Epithelial cell of proximal tubule (primary cell): ENCODE results near the gene PLOD2. TPM values are rescaled to one million over a fixed set of nuclear protein-coding genes. Genes with fewer than 3 reads are reported as not detected.

ENCODE experiments used
- DNase-seq: peaks from one replicate; pipeline ENCODE4 v3.0.0-alpha.2; 2011; ENCODE audit warnings: low read depth
- H3K4me3 ChIP-seq: 2 replicates; pipeline ENCODE4 v1.5.1; 2011; ENCODE audit warnings: low read depth, mild to moderate bottlenecking, low read length
- total RNA-seq: library from RNA; depleted of rRNA; stranded (reverse); fragments of >200 nt; gene quantifications from 2 replicates; pipeline ENCODE4 v1.2.3, GENCODE V29; 2015
- TF ChIP-seq, protein P1 (sequence below): conservative IDR thresholded peaks from 2 replicates; pipeline ENCODE4 v1.5.1; 2012; ENCODE audit warnings: low read depth, mild to moderate bottlenecking, low read length

PLOD2 gene
- total RNA-seq, 1 donor from 2014 or later = 82.6 TPM

- DNase-seq = no peak
- no peak overlapping the region for H3K4me3 ChIP-seq
- TF ChIP-seq, protein P1, sequence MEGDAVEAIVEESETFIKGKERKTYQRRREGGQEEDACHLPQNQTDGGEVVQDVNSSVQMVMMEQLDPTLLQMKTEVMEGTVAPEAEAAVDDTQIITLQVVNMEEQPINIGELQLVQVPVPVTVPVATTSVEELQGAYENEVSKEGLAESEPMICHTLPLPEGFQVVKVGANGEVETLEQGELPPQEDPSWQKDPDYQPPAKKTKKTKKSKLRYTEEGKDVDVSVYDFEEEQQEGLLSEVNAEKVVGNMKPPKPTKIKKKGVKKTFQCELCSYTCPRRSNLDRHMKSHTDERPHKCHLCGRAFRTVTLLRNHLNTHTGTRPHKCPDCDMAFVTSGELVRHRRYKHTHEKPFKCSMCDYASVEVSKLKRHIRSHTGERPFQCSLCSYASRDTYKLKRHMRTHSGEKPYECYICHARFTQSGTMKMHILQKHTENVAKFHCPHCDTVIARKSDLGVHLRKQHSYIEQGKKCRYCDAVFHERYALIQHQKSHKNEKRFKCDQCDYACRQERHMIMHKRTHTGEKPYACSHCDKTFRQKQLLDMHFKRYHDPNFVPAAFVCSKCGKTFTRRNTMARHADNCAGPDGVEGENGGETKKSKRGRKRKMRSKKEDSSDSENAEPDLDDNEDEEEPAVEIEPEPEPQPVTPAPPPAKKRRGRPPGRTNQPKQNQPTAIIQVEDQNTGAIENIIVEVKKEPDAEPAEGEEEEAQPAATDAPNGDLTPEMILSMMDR = no peak
Observed at GRCh38 chr3:146169891-146170290, 8.9 kb upstream of the PLOD2 start.

DNA sequence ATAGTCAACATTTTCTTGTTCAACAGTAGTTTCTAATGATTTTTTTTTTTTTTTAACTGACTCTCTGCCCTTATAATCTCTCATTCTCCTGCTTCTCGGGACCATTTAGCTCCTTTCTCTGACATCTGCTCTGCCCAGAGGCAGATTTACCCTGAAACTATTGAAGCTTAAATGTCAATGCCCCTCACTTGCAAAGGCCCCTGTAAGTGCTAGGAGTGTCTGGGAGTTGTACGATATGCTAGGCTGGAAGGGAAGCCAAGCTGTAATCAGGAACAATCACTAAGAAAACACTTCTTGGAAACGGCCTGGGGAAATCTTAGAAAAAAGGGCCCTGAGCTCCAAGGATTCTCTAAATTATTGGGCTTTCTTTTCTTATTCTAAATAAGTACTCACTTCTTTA is 5.8 kb upstream of the PLOD2 start:
- TF ChIP-seq, protein P1 = no peak
- H3K4me3 ChIP-seq = no peak overlapping the region
- no peak for DNase-seq

- TF ChIP-seq, protein P1 = no peak
- DNase-seq = peak; percentile 91
- no peak overlapping the region for H3K4me3 ChIP-seq
Observed at GRCh38 chr3:146166415-146166821, 5.4 kb upstream of the PLOD2 start.

DNA sequence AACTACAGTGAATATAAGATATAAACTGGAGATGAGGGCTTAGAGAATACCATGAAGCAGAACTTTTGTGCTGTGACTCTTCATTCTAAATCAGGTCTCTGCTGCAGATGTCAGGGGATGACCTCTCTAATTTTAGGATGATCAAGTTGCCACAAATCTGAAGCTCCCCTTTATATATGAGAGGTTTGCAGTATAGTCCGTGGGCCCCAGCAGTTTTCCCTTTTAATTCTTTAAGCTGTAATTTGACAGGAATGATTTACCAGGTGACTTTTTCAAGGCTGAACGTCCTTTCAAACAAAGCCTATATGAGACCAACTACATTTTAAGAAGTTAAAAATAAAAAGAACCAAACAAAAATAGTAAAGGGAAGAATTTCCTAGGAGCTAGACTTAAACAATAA is 4.9 kb upstream of the PLOD2 start:
- TF ChIP-seq, protein P1 = no peak
- no peak overlapping the region for H3K4me3 ChIP-seq
- no peak for DNase-seq

DNA sequence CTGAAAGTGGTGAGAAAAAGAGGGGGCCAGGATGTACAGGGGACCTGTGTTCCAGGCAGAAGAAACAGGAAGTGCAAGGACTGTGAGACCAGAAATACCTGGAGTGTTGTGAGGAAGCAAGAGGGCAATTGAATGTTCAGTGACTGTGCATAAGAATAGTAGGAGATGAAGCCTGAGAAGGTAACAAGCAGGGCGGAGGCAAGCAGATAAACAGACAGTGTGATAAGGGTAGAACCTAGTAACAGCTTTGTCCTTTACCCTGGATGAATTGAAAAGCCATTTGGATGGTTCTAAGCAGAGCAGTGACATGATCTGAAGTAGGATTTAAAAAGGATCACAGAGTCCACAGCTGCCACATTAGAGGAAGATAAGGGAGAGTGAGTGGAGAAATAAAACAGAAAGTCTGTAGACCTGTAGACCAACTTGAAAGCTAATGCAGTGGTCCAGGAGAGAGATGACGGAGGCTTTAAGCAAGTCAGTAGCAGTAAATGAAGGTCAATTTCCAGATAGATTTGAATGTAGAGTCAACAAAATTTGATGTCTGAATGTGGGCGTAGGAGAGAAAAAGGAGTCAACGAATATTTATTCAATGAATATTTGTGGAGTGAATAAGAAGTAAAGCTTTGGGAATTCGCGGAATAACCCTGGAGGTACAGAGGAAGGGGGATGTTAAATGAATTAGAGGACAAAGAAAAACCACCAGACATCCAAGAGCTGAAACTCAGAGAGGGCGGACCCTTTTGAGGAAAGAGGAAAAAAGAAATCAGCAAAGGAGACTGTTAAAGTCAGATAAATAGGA is 4.2 kb upstream of the PLOD2 start:
- TF ChIP-seq, protein P1 = no peak
- H3K4me3 ChIP-seq = no peak overlapping the region
- no peak for DNase-seq

DNA sequence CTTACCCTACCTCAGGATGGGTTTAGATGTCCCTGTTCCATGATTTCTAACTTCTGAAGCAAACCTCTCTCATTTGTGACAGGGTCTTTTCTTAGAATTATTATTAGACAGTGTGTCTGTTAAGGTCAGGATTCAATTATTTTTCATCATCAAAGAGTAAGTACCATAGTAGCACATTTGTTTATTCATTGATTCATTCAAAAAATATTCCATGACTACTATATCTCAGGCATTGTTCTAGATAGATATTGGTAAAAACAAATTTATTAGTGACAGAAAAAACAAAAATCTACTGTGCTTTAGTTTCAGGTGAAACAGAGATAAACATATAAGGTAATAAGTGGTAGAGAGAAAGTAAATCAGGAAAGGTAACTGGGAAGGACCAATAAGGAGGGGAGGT is 3.5 kb upstream of the PLOD2 start:
- TF ChIP-seq, protein P1 = no peak
- no peak for DNase-seq
- no peak overlapping the region for H3K4me3 ChIP-seq

DNA sequence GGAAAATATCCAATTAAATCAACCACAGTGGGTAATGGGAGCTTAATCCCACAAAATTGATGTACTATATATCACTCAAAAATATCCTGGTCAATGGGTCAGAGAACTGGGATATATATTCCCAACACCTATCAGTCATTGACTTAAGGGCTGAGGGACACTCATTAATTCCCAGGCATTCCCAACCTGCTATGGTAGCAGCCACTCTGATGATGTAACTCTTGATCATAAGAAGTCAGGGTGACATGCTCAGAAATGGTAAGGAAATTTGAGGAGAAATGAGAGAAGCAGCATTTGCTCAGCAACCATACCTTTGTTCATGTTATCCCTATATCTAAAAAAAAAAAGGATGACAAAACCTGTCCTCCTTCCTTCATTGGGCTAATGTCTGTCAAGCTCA is 3.1 kb upstream of the PLOD2 start:
- TF ChIP-seq, protein P1 = no peak
- H3K4me3 ChIP-seq = no peak overlapping the region
- DNase-seq = no peak
